Head of caudate nucleus (tissue), 42 donors: ENCODE results near the gene MSX1.

Source experiments
- DNase-seq, 42 donors: peaks; one replicate each; pipeline versions ENCODE4 v3.0.0 to v3.0.0-alpha.2; 2020 to 2021; ENCODE audit warnings: mixed read lengths in 7 of 42
- intact Hi-C: fragments of 100-400 bp; cut with DNase I; formaldehyde crosslinking; loops from one replicate; pipeline ENCODE4 v1.15.0; 2022

The MSX1 gene

GRCh38 chr4:4866124-4866865 is 6.8 kb downstream of the MSX1 start:
- intact Hi-C loops, result no loop called here
- DNase-seq, result no peak

- no peak for DNase-seq
- intact Hi-C loops, result no loop called here
Measured at GRCh38 chr4:4866866-4867374, 7.5 kb downstream of the MSX1 start.

DNA sequence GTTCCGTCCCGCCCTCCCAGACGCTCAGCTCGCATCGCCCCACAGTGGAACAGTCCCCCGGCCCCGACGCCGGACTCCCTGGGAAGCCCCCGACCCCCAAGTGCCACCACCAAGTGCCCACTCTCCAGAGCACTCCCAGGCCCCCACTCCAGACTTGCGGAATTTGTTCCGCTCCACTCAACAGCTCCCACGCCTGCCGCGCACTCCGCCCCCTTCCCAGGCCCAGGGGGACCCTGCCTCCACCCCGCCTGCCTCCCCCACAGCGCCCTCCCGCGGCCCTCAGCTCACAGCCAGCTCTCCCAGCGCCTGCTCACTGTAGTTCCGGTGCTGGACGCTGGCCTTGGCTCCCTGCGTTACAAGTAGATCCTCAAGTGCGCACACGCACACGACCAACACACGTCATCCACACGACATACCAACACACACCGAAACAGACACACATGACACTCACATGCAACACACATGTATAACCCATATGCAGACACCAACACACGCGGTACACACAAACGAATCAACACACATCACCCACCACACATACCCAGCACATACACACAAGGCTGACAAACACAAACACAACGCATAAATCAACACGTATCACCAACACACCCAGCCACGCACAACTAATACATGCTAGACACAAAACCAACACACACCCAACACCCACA is 8.0 kb downstream of the MSX1 start:
- intact Hi-C loops, result no loop called here
- peak in 2 of 42 donors; percentile 42 to 45 for DNase-seq

GRCh38 chr4:4868040-4868757 is 8.7 kb downstream of the MSX1 start:
- DNase-seq, result no peak
- intact Hi-C loops, result no loop called here

- DNase-seq, result no peak
- intact Hi-C loops, result no loop called here
Measured at GRCh38 chr4:4868758-4869723, 9.6 kb downstream of the MSX1 start.

GRCh38 chr4:4869731-4870571 is 10.5 kb downstream of the MSX1 start:
- intact Hi-C loops, result no loop called here
- no peak for DNase-seq

- no peak for DNase-seq
- intact Hi-C loops, result no loop called here
Measured at GRCh38 chr4:4870576-4871241, 11.2 kb downstream of the MSX1 start.

- no peak for DNase-seq
- intact Hi-C loops, result no loop called here
Measured at GRCh38 chr4:4871242-4871572, 11.7 kb downstream of the MSX1 start.

DNA sequence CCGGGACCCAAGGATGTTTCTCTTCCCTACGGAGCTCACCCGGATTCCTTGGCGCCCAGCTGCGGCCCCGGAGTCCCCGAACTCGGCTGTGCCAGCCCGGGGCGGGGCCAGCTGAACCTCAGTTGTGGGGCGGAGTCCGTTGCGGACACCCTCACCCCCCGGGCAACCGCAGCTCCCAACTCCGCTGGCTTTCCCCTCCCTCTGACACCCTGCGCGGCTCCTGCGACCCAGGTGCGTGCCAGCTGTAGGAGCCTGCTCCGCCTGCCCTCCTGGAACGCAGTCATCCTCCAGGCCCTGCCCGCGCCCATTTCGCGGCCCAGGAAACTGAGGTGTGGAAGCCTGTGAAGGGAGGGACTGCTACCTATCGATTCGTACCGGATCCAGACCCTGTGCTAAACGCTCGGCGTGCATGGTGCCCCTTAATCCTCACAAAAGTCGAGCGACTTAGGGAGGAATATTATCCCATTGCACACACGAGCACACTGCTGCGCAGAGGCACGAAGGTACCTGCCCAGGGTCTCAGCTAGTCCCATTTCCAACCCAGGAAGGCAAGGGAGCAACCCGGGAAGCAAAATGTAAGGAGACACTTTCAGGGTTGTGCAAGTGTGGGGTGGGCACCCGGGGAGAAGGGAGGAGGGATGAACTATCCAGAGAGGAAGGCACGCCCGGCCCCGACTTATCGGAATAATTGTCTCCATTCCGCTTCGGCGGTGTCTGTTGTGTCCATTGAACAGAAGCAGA is 12.3 kb downstream of the MSX1 start:
- intact Hi-C loops, result no loop called here
- DNase-seq, result no peak

DNA sequence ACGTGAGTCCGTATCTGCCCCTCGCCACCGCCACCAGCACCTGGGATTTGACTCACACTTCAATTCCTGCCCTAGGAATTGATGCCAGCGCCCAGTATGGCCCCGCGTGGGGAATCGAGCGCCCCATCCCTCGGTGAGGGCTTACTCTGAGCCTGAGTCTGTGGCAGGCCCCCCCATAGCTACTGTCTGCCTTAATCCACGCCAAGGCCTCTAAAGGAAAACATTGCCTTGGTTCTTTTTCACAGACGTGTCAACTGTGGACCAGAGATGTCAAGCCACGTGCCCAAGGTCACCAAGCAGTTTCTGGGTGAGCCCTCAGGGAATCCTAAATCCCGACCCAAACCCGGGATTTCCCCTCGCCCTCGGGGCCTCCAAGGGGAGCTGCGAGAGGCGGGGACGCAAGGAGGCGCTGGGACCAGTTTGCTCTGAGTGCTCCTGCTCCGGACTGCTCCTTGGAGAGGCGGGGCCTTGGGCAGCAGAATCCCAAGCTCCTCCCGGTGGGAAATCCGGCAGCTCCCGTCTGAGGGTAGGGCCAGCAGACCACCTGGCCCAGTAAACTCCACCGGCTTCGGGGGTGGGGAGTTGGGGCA is 12.9 kb downstream of the MSX1 start:
- intact Hi-C loops, result no loop called here
- DNase-seq, result no peak

- intact Hi-C loops, result no loop called here
- no peak for DNase-seq
Measured at GRCh38 chr4:4873203-4873602, 13.7 kb downstream of the MSX1 start.

GRCh38 chr4:4874254-4874653 is 14.8 kb downstream of the MSX1 start:
- intact Hi-C loops, result no loop called here
- DNase-seq, result no peak

DNA sequence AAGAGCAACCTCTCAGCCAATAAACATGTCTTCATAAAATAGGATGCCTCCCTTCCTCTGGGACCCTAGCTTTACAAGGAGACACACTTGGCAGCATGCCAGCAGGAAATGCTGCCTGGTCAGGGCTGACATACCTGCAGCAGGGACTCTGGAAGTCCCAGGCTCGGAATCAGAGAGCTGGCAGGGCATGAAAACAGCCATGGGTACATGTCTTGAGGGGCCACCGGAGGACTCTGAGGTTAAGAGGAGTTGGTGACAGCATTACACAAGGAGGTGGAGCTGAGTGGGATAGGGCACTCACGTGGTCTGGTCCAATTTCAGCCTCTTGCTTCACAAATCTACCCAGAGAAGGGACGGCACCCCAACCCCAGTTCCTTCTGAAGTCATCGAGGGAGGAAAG is 15.7 kb downstream of the MSX1 start:
- no peak for DNase-seq
- intact Hi-C loops, result no loop called here

- DNase-seq, result no peak
- intact Hi-C loops, result no loop called here
Measured at GRCh38 chr4:4875611-4876010, 16.1 kb downstream of the MSX1 start.

DNA sequence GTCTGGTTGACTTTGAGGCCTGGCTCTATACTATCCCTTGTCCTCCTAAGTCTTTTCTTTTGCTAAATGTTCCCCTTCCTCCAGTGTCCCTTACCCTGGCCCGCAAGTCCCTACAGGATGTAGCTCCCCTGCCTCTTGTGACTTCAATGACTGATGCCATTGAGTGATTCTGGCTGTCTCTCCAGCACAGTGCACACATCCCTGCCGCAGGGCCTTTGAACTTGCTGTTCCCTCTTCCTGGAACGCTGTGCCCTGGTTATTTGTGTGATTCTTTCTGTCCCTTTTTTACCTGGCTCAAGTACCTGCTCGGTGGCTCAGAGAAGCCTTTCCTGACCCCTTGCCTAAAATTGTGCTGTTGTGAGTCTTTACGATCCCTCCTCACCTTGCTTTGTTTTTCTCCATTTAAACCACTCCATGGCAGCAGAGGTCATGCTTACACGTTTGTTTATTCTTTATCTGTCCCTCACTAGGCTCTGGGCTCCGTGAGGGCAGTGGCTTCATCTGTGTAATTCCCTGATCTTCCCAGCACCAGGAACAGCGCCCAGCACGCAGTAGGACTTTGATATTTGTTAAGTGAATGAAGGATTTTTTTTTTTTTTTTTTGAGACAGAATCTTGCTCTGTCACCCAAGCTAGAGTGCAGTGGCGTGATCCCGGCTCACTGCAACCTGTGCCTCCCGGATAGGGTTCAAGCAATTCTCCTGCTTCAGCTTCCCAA is 17.6 kb downstream of the MSX1 start:
- no peak for DNase-seq
- intact Hi-C loops, result no loop called here

- intact Hi-C loops, result loop anchor here (5.0 kb wide), 1 partner anchor 393 kb away; no protein-coding TSS in a partner anchor
- no peak for DNase-seq
Measured at GRCh38 chr4:4880492-4880891, 21.0 kb downstream of the MSX1 start.
